NOMO-1 (cell line): ENCODE data around the gene KIF26A.

Experiments used
- DNase-seq, 2 experiments: peaks; one replicate each; lab custom pipeline; 2025; ENCODE audit not compliant: unreplicated experiment in 2 of 2; lab: John Stamatoyannopoulos, UW

KIF26A gene

DNA sequence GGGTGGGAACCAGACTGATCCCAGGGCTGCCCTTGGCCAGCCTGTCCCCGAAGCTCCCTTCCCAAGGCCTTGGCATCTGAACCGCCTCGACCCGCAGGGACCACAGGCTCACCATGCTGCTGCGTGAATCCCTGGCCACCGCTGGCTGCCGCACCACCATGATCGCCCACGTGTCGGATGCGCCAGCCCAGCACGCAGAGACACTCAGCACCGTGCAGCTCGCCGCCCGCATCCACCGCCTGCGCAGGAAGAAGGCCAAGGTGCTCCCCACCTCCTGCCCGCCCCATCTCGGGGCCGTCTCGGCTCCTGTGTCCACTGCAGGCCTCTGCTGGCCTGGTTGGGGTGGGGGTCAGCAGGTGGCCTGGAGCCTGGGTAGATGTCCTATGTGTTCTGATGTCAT, 35.7 kb downstream of the KIF26A start:
- DNase-seq, result no peak

DNA sequence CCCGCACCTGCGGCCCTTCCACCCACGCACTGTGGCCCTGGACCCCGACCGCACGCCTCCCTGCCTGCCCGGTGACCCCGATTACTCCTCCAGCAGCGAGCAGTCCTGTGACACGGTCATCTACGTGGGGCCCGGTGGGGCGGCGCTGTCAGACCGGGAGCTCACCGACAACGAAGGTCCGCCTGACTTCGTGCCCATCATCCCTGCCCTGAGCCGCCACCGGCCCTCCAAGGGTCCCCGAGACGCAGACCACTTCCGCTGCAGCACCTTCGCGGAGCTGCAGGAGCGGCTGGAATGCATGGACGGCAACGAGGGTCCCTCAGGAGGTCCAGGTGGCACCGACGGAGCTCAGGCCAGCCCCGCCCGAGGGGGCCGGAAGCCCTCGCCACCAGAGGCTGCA, 36.7 kb downstream of the KIF26A start:
- no peak for DNase-seq

DNA sequence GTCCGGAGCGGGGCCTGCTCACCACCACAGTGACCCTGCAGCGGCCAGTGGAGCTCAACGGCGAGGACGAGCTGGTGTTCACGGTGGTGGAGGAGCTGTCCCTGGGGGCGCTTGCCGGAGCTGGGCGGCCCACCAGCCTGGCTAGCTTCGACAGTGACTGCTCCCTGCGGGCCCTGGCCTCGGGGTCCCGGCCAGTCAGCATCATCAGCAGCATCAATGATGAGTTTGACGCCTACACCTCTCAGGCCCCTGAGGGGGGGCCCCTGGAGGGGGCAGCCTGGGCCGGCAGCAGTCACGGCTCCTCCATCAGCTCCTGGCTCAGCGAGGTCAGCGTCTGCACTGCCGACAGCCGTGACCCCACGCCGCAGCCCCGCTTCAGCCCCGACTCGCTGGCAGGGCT, 37.4 kb downstream of the KIF26A start:
- DNase-seq, result no peak

DNA sequence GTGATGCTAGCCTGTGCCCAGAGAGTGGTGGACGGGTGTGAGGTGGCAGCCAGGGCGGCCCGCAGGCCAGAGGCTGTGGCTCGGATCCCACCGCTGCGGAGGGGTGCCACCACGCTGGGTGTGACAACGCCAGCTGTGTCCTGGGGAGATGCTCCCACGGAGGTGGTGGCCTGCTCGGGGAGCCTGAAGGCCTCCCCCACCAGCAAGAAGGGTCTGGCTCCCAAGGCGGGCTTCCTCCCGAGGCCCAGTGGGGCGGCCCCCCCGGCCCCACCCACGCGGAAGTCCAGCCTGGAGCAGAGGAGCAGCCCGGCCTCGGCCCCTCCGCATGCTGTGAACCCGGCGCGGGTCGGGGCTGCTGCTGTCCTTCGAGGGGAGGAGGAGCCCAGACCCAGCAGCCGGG, 38.2 kb downstream of the KIF26A start:
- DNase-seq, result no peak

DNA sequence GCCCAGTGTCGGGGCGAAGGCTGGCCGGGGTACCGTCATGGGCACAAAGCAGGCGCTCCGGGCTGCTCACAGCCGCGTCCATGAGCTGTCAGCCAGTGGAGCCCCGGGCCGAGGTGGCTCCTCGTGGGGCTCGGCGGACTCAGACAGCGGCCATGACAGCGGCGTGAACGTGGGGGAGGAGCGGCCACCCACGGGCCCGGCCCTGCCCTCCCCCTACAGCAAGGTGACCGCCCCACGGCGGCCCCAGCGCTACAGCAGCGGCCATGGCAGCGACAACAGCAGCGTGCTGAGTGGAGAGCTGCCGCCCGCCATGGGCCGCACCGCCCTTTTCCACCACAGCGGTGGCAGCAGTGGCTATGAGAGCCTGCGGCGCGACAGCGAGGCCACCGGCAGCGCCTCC, 39.0 kb downstream of the KIF26A start:
- DNase-seq, result no peak

DNA sequence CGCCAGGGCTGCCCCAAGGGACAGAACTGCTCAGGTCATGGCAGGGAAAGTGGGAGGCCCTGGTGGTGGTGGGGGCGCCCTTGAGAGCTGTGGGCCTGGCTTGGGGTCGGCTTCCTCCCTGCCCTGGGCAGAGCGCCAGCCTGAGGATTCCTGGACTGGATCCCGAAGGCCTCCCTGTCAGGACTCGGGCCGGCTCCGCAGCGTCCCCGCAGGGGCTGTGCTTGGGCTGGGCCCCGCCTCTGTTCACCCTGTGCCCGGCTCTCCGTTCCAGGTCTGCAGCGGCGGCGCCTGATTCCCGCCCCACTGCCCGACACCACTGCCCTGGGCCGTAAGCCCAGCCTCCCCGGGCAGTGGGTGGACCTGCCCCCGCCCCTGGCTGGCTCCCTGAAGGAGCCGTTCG, 39.9 kb downstream of the KIF26A start:
- DNase-seq, result no peak

DNA sequence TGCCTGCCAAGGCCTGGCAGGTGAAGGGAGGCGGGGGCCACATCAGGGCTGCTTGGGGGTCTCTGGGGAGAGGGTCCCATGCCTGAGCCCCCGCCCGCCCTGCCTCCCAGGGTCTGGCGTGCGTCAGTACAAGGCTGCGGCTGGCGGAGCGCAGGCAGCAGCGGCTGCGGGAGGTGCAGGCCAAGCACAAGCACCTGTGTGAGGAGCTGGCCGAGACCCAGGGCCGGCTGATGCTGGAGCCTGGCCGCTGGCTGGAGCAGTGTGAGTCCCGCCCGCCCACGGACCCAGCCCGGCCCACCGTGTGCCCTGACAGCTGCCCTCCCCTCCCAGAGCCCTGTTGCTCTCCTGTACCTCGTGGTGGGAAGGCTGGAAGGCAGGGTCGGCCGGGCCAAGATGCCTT, 40.7 kb downstream of the KIF26A start:
- DNase-seq, result no peak

DNA sequence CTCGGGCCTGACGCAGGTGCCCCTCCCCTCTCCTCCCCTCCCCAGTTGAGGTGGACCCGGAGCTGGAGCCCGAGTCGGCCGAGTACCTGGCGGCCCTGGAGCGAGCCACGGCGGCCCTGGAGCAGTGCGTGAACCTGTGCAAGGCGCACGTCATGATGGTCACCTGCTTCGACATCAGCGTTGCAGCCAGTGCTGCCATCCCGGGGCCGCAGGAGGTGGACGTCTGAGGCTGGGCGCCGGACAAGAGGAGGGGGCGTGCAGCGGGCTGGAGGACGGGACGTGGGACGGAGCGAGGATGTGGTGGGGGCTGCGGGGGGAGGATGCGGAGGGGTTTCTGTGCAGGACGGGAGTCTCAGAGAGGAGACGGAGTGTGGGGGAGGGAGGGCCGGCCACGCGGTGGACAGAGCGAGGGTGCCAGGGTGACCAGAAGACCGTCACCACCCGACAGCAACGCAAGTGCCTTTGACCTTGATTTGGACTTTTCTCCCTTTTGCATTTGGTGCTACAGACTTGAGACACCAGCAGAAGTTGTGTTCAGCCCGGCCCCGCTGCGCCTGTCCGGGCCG, 41.3 kb downstream of the KIF26A start:
- DNase-seq, result no peak

DNA sequence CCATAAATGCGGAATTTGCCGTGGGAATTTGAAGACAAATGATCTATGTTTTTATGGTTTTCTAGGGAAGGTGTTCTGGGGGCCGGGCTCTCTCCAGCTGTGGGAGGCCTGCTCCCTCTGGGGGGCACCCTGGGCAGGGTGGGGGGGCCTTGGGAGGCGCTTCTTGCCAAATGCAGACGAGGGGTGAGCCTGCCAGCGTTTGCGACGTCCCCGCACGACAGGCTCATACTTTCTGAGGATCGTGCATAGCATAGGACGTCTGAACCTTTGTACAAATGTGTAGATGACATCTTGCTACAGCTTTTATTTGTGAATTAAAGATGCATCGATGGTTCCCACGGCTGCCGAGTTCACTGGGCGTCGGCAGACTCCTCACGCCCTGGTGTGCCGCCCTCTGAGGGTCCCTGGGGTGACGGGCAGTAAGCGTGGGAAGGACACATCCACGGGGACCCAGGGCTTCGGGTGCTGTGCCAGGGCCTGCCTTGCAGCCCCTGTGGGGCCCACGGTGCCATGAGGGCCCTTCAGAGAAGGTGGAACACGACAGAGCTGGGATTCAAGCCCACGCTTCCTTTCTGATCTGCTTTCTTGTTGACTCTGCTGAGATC, 42.3 kb downstream of the KIF26A start:
- no peak for DNase-seq

DNA sequence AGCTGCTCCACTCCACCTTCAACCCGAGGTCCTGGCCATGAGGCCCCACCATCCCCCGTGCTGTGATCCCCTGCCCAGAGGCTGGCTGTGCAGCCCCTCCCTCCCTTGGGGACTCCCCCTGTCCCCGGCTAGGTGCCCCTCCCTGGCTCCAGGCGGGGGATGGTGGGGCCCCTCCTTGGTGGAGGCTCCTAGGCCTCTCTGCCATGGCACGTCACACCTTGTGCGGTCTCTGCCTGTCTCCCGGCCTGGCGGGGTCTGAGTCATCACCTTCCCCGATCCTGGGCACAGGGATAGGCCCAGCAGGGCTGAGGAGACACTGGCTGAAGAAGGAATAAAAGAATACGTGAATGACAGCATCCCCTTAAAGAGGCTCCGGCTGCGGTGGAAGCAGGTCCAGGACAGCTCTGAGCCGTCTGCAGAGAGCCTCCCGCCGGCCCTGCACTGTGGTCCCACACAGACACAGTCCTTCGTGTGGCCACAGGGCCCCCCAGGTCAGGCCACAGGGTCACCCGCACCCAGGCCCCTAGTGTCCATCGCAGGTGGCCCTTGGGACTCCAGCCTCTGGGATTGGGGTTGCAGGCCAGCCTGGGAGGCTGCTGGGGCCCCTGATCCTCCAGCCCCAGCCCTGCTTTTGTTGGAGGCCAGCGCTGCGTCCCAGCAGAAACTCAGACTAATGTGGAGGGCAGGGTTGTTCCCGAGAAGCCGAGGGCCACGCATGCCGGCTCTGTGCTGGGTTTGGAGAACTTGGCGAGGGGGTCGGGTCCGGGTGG, 43.6 kb downstream of the KIF26A start:
- no peak for DNase-seq

DNA sequence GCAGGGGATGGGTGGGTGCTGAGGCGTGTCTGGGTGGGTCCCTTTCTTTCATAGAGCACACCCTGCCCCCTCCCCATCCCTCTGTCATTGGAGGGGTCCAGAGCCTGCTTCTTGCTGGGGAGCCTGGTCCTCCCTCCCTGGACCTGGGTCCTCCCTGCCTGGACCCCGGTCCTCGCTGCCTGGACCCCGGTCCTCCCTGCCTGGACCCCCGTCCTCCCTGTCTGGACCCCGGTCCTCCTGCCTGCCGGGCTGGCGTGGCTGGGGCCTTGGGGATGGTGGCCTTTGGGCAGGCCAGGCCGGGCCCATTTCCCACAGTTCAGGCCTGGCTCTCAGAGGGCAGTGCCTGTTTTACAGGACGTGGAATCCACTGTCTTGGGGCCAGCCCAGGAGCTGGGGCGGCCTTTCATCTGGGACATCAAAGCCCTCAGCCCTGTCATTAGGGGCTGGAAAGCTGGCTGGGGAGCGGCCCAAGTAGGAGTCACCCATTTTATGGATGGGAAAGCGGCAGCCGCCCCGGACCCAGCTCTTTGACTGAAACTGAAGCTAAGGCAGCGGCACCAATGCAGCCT, 44.6 kb downstream of the KIF26A start:
- DNase-seq, result no peak

DNA sequence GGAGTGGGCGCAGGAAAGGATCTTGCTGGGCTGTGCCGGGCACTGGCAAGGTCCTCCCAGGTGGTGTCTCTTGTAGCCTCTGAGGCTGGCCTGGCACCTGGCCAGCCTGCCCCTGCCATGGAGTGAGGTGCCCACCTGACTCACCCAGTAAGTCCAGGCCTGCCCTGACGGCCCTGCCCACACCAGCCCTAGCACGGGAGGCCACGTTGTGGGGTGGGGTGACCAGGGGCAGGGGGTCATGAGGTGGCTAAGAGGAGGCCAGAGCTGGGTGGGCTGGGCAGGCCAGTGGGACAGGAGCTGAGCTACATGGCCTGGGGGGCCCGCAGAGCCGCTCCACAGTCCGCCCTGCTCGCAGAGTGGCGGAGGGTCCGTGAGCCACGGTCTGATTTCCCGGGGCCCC, 45.4 kb downstream of the KIF26A start:
- DNase-seq, result no peak

DNA sequence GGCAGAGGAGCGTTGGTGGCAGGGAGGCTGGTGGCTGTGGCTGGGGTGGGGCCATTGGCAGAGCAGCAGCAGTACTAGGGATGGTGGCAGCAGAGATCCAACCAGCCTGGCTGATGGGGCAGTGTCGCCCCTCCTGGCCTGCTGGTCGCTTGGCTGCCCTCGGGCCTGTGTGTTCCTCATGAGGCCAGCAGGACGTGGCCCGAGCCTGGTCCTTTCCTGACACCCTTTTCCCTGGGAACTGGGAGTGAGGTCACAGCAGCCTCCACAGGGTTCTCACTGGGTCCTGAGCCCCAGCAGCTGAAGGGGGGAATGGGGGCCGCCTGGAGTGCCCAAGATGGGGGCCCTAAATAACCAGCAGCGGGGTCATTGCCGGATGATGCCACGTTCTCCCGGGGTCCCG, 46.1 kb downstream of the KIF26A start:
- DNase-seq, result no peak

DNA sequence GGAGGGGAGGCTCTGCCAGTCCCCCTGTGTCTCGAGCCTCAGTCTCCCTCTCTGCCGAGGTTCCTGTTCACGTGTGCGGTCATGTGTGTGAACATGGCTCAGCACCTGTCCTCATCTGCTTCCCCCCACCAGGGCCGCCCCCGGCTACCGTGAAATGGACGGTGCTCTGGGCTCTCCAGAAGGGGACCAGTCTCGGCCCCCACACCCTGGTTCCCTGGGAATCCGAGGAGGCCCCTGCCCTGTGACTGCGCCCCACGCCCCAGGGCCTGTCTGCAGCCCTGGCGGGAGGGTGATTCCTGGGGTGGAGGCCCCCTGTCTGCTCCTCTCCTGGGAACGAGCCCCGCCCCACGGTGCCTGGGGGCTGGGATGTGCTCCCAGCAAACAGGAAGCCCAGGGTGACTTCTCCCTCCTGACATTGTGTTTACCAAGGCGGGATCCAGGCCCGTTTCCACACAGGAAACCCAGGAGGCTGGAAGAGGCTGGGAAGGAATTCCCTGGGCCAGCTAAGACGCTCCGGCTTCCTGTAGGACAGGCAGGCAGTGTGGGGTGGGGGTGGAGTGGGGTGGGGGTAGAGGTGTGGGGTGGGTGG, 46.6 kb downstream of the KIF26A start:
- no peak for DNase-seq

DNA sequence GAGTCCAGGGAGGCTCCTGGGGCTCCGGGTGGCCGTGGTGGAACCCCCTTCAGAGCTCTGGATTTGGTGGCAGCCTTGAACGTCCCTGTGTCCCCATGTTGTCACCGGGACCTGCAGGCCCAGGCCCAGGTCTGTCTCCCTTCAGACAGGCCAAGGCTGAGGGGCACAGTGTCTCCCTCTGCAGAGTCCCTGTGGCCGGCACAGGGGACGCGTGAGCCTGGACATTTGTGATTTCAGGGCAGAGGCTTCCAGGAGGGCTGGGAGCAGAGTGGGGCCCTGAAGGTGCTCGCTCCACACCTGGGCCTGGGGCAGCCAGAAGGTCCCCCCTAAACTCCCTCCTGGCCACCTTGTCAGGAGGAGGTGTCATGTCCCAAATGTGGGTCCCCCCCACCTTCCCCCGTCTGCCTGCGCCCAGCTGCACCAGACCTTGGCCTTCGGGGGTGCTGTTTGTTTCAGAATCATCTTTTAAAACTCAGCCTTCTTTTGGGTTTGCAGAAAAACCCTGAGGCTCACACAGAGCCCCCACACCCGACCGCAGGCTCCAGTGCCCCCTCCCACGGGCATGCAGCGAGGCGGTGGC, 47.6 kb downstream of the KIF26A start:
- DNase-seq, result no peak

DNA sequence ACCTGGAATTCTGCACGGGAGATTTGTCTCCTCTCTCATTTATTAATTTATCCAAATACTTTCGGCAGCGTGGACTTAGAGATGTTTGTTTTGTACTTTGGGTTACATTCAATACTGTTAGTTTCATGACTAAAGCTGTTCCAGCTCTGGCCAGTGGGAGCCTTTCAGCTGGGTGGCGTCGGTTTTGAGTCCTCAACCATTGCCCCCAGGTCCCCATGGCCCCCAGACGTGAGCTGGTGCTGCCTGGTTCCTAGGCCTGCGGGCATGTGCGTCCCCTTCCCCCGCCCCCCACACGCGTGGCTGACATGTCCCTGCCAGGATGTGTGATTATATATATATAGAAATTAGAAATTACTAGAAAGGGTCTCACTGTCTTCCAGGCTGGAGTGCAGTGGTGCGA, 48.2 kb downstream of the KIF26A start:
- no peak for DNase-seq

DNA sequence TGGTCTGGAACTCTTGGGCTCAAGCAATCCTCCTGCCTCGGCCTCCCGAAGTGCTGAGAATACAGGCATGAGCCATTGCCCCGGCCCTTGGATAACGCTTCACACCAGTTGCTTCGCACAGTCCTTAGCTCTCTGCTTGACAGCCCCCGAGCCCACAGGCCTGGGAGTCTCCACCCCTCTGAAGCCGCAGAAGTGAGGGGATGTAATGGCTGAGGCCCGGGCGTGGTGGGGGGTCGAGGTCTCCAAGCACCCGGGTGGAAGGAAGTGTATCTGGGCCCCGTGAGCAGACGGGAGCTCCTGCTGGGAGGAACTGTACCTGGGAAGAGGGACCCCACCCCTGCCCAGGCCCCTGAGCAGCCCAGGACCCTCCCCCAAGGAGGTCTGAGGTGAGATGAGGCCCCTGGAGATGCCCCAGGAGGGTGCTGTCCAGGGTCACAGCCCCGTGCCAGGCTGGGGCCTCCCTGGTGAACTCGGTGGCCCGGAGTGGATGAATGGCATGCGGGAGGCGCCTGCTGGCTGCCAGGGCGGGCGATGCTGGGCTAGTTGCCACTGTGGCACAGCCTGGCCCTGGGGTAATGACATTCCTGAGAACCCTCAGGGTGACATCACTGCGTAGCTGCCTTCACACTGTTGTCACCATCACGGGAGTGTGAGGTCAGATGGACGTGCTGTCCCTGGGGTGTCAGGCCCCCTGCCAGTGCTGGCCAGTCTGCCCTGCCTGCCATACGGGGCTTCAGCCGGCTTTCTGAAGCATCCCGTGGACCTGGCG, 48.9 kb downstream of the KIF26A start:
- DNase-seq, result no peak

DNA sequence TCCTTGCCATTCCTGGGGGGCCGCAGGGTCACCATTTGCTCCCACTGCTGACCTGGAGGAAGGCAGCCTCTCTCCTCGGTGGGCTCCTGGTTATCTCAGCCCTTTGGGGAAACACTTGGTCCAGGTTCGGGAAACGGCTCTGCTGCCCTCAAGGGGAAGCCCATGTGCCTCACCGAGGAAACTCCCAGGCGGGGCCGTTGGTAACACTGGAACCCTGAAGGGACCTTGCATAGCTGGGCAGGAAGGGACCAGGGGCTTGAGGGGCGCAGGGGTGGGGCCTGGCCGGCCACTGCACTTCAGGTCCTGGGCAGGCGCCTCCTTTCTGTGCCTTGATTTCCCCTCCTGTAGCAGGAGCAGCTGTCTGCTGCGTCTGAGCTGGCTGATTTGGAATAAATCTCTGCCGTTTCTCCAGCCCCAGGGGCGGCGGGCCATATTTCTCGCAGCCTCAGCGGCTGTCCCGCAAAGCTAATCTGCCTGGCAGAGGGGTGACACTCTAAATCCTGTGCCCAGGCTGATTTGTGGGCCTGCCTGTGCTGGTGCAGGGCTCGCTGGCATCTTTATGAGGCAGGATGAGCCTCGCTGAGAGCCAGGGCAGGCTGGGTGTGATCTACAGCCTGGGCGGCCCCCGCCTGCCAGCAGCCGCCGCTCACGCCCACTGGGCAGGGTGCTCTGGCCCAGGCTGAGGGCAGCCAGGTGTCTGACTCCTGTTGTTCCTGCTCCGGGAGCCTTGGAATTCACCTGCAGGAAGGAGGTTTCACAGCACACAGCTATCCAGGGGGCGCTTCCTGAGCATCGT, 49.7 kb downstream of the KIF26A start:
- no peak for DNase-seq

DNA sequence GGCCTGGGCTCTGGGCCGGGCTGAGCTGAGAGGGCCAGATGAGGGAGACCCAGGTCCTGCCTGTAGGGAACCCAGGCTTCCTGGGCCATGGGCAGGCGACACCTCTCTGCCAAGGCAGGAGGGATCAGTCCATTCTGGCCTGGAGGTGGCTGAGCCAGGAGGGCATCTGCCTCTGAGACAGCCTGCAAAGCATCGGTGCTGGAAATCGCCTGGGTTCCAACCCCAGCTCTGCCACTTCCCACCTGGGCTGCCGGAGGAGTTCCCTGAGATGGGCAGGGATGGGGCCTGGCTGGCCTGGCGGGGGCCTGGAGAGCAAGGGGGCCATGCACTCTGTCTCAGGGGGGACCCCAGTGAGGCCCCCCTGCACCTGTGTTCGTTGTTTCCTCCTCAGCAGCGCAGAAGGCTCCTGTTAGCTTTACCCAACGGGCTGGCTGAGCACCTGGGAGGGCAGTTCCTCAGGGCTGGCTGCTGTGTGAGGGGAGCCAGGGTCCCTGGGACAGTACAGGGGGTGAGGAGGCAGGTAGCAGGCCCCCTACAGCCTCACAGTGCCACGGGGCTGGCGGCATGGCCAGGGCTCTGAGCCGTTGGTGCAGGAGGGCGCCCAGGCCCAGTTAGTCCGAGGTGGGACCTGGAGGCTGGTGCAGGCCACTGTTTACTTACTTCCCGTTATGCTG, 50.5 kb downstream of the KIF26A start:
- no peak for DNase-seq
